BE2C (cell line): ENCODE results near the gene HHAT.
"Not testable (repeated sequence)": the region's sequence is repeated elsewhere in the genome, so short reads cannot be mapped to it uniquely, and the experiment has no call there.

Source experiments
- DNase-seq: peaks from one replicate; pipeline ENCODE4 v3.0.0-alpha.2; 2020
- H3K27me3 ChIP-seq: fragments of 250-450 bp; sonication (Bioruptor Pico); 2 replicates; pipeline ENCODE4 v1.5.1; 2020; ENCODE audit warnings: mild to moderate bottlenecking
- H3K36me3 ChIP-seq: fragments of 250-450 bp; sonication (Bioruptor Pico); 2 replicates; pipeline ENCODE4 v1.5.1; 2020; ENCODE audit warnings: mild to moderate bottlenecking
- H3K4me1 ChIP-seq: fragments of 250-450 bp; sonication (Bioruptor Pico); 2 replicates; pipeline ENCODE4 v1.5.1; 2020
- H3K4me3 ChIP-seq: 2 replicates; pipeline ENCODE4 v1.5.1; 2011; ENCODE audit warnings: low read depth, low read length
- H3K9me3 ChIP-seq: fragments of 250-450 bp; sonication (Bioruptor Pico); 2 replicates; pipeline ENCODE4 v1.5.1; 2020
- TF ChIP-seq, protein P1 (sequence below): IDR thresholded peaks from 2 replicates; pipeline ENCODE4 v1.5.1; 2012; ENCODE audit warnings: mild to moderate bottlenecking, low read depth, low read length

The HHAT gene

DNA sequence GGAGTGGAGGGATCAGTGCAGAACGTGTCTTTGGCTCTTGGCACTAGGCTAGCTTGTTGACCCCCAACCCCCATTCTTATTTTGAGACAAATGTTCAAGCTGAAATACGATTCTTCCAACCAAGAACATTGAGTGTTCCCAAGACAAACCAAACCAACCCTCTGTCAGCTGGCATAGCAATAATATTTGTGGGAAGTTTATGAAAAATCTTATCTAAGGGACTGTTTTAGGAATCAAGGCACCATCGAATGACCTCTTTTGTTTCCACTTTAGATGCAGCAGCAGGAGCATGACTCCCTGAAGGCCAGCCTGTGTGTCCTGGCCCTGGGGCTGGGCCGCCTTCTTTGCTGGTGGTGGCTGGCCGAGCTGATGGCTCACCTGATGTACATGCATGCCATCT is 89.2 kb downstream of the HHAT start:
- DNase-seq: no peak
- Histone ChIP-seq H3K27me3 (no peaks in the 10 kb centered on the region), H3K9me3 (no peaks in the 10 kb centered on the region), H3K4me1 (no peaks in the 10 kb centered on the region), H3K36me3 (no peaks in the 10 kb centered on the region), H3K4me3 (no peak overlapping the region)
- TF ChIP-seq, protein P1, sequence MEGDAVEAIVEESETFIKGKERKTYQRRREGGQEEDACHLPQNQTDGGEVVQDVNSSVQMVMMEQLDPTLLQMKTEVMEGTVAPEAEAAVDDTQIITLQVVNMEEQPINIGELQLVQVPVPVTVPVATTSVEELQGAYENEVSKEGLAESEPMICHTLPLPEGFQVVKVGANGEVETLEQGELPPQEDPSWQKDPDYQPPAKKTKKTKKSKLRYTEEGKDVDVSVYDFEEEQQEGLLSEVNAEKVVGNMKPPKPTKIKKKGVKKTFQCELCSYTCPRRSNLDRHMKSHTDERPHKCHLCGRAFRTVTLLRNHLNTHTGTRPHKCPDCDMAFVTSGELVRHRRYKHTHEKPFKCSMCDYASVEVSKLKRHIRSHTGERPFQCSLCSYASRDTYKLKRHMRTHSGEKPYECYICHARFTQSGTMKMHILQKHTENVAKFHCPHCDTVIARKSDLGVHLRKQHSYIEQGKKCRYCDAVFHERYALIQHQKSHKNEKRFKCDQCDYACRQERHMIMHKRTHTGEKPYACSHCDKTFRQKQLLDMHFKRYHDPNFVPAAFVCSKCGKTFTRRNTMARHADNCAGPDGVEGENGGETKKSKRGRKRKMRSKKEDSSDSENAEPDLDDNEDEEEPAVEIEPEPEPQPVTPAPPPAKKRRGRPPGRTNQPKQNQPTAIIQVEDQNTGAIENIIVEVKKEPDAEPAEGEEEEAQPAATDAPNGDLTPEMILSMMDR: no peak

DNA sequence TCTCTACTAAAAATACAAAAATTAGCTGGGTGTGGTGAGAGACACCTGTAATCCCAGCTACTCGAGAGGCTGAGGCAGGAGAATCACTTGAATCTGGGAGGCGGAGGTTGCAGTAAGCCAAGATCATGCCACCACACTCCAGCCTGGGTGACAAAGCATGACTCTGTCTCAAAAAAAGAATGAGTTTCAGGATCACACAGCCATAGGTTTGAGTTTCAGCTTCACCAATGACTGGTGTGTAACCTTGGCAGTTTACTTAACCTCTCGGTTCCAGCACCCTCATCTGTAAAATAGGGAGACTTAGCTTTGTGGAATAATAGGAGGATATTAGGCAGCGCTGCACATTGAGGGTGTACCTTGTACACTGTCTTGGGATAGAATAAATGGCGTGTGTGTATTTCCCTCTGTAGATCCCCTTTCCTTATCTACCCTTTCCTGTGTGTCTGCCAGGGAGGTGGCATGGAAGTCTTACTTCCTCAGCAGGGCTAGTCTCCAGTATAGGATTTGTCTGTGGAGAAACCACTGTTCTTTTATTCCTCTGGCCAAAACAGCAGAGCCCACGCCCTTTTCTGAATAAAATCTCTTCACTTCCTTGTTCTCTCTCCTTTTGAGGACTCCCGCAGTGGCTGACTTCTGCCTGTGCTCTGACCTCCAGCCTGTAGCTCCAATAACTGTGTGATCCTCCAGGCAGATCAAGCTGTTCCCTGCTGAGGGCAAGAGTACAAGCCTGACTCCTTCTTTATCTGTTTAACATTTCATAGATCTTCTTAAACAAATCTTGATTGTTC is 90.4 kb downstream of the HHAT start:
- no peaks in the 10 kb centered on the region for H3K4me1 ChIP-seq
- DNase-seq: no peak
- no peaks in the 10 kb centered on the region for H3K9me3 ChIP-seq
- H3K4me3 ChIP-seq: no peak overlapping the region
- no peaks in the 10 kb centered on the region for H3K36me3 ChIP-seq
- TF ChIP-seq, protein P1: no peak
- H3K27me3 ChIP-seq: no peaks in the 10 kb centered on the region

DNA sequence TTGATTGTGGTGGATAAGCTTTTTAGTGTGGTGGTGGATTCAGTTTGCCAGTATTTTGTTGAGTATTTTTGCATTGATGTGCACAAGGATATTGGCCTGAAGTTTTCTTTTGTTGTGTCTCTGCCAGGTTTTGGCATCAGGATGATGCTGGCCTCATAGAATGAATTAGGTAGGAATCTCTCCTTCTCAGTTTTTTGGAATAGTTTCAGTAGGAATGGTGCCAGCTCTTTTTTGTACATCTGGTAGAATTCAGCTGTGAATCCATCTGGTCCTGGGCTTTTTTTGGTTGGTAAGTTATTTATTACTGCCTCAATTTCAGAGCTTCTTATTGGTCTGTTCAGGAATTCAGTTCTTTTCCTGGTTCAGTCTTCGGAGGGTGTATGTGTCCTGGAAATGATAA is 98.0 kb downstream of the HHAT start:
- DNase-seq, H3K4me3 ChIP-seq, H3K4me1 ChIP-seq, H3K36me3 ChIP-seq, H3K9me3 ChIP-seq, H3K27me3 ChIP-seq: not testable (repeated sequence)

DNA sequence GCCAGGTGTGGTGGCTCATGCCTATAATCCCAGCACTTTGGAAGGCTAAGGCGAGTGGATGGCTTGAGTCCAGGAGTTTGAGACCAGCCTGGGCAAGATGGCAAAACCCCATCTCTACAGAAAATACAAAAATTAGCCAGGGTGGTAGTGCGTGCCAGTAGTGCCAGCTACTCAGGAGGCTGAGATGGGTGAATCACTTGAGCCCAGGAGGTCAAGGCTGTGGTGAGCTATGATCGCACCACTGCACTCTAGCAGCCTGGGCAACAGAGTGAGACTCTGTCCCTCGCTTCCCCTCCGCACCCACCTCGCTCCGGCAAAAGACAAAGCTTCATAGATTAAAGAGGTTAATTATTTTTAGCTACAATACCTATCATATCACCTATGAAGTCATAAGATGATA is 100.0 kb downstream of the HHAT start:
- Histone ChIP-seq H3K36me3 (no peaks in the 10 kb centered on the region), H3K9me3 (no peaks in the 10 kb centered on the region), H3K4me1 (no peaks in the 10 kb centered on the region), H3K4me3 (no peak overlapping the region), H3K27me3 (no peaks in the 10 kb centered on the region; the same call in 1 of the 2 replicates)
- TF ChIP-seq, protein P1: no peak
- no peak for DNase-seq

DNA sequence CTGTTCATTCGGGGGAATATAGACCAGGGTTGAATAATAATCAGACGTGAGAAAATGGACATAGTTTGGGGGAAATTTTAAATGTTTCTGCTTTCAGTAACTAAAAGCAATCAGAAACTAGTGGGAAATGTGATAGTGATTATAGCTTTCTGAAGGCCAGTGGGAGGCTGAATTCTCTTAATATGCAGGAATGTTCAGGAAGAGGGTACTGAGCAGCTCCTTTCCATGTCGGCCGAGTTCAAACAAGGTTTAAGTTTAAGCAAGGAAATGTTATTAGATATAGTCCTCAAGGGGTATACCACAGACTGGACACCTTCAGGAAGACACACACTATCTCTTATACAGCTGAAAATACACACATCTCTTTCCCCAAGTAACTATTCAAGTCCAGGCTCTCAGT is 105.5 kb downstream of the HHAT start:
- no peaks in the 10 kb centered on the region for H3K27me3 ChIP-seq
- no peak for DNase-seq
- TF ChIP-seq, protein P1: no peak
- H3K9me3 ChIP-seq: no peaks in the 10 kb centered on the region
- no peaks in the 10 kb centered on the region for H3K36me3 ChIP-seq
- H3K4me3 ChIP-seq: no peak overlapping the region
- no peaks in the 10 kb centered on the region for H3K4me1 ChIP-seq

DNA sequence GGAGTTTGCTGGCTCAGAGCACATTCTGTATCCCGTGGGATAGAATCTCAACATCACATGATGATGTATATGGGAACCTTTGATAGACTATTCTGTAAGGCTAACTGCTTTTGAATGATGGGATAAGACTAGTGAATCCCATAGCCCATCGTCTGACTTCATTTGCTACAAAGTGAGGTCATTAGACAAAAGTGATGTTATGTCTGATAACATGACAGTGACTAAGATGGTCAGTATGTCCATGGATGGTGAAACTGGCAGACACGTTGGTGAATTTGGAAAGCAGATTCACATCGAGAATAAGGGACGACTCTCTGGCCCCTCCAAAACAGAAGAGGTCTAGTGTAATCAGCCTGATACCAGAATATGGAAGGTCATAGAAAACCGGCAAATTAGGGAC is 108.4 kb downstream of the HHAT start:
- no peak for DNase-seq
- no peaks in the 10 kb centered on the region for H3K4me1 ChIP-seq
- TF ChIP-seq, protein P1: no peak
- no peaks in the 10 kb centered on the region for H3K27me3 ChIP-seq
- no peak overlapping the region for H3K4me3 ChIP-seq
- H3K9me3 ChIP-seq: no peaks in the 10 kb centered on the region
- no peaks in the 10 kb centered on the region for H3K36me3 ChIP-seq
